GM23338 (cell line): ENCODE data around the gene IGFBP4. TPM values are rescaled to one million over a fixed set of nuclear protein-coding genes. Genes with fewer than 3 reads are reported as not detected.

Experiments
- ATAC-seq: fragments of 200-7000 bp; cut with Tn5 transposase; 3 replicates; pipeline ENCODE4 v1.9.1; 2020
- DNase-seq: peaks from one replicate; pipeline ENCODE4 v3.0.0-alpha.2; 2015; ENCODE audit warnings: low spot score
- H2AFZ ChIP-seq: fragments of 200-600 bp; sonication (generic); 2 replicates; pipeline ENCODE4 v1.8.0; 2016; ENCODE audit warnings: antibody characterized with exemption, mild to moderate bottlenecking, moderate library complexity
- H3F3A ChIP-seq: fragments of 200-600 bp; sonication (generic); replicated peaks from 2 replicates; pipeline ENCODE4 v1.8.0; 2017; ENCODE audit warnings: antibody characterized with exemption, mixed run types, low read depth
- H3K27ac ChIP-seq: fragments of 200-600 bp; sonication (generic); 2 replicates; pipeline ENCODE4 v1.6.1; 2016; ENCODE audit warnings: low read depth
- H3K27me3 ChIP-seq: fragments of 200-600 bp; sonication (generic); 2 replicates; pipeline ENCODE4 v1.8.0; 2016; ENCODE audit warnings: mild to moderate bottlenecking, mixed run types, moderate library complexity; ENCODE audit not compliant: insufficient read depth
- H3K36me3 ChIP-seq: fragments of 200-600 bp; sonication (generic); 2 replicates; pipeline ENCODE4 v1.8.0; 2016; ENCODE audit warnings: mild to moderate bottlenecking; ENCODE audit not compliant: insufficient read depth
- H3K4me1 ChIP-seq: fragments of 200-600 bp; sonication (generic); 2 replicates; pipeline ENCODE4 v1.8.0; 2016; ENCODE audit warnings: mild to moderate bottlenecking, moderate library complexity; ENCODE audit not compliant: insufficient read depth
- H3K4me2 ChIP-seq: fragments of 200-600 bp; sonication (generic); 2 replicates; pipeline ENCODE4 v1.7.1; 2017; ENCODE audit warnings: mixed run types
- H3K4me3 ChIP-seq: fragments of 200-600 bp; sonication (generic); 2 replicates; pipeline ENCODE4 v1.6.1; 2016; ENCODE audit warnings: mixed run types
- H3K79me2 ChIP-seq: fragments of 200-600 bp; sonication (generic); replicated peaks from 2 replicates; pipeline ENCODE4 v1.8.0; 2017; ENCODE audit warnings: mild to moderate bottlenecking; ENCODE audit not compliant: insufficient read depth
- H3K9me2 ChIP-seq: fragments of 200-600 bp; sonication (generic); 2 replicates; pipeline ENCODE4 v1.8.0; 2017; ENCODE audit not compliant: insufficient read depth
- H4K20me1 ChIP-seq: fragments of 200-600 bp; sonication (generic); replicated peaks from 2 replicates; pipeline ENCODE4 v1.8.0; 2017; ENCODE audit warnings: mild to moderate bottlenecking; ENCODE audit not compliant: insufficient read depth
- H3K27ac Mint-ChIP-seq: 2 replicates; pipeline ENCODE4 v1.8.0; 2020; ENCODE audit warnings: inconsistent platforms, mild to moderate bottlenecking, moderate library complexity, mixed read lengths
- H3K27me3 Mint-ChIP-seq: 3 replicates; pipeline ENCODE4 v1.8.0; 2022; ENCODE audit warnings: low read depth, mild to moderate bottlenecking, moderate library complexity, mixed read lengths, inconsistent platforms; ENCODE audit not compliant: insufficient read depth, poor library complexity
- H3K36me3 Mint-ChIP-seq: 3 replicates; pipeline ENCODE4 v1.8.0; 2021; ENCODE audit warnings: low read depth, mild to moderate bottlenecking, inconsistent platforms, moderate library complexity, mixed read lengths
- H3K4me1 Mint-ChIP-seq: 3 replicates; pipeline ENCODE4 v1.8.0; 2020; ENCODE audit warnings: mild to moderate bottlenecking, inconsistent platforms, mixed read lengths
- H3K4me3 Mint-ChIP-seq: 3 replicates; pipeline ENCODE4 v1.8.0; 2021; ENCODE audit warnings: moderate library complexity, mild to moderate bottlenecking, inconsistent platforms, mixed read lengths
- H3K9me3 Mint-ChIP-seq: 3 replicates; pipeline ENCODE4 v1.8.0; 2020; ENCODE audit warnings: moderate library complexity, mild to moderate bottlenecking, inconsistent platforms, mixed read lengths
- CREB1 ChIP-seq: fragments of 250-450 bp; sonication (Bioruptor Pico); IDR thresholded peaks from 2 replicates; pipeline ENCODE4 v1.5.0; 2020; ENCODE audit warnings: low read depth, mild to moderate bottlenecking, moderate library complexity
- EZH2 ChIP-seq: fragments of 200-600 bp; sonication (generic); IDR thresholded peaks from one replicate; pipeline ENCODE4 v1.8.0; 2017; ENCODE audit warnings: antibody characterized with exemption, mild to moderate bottlenecking, low read depth; ENCODE audit not compliant: unreplicated experiment
- EZH2phosphoT487 ChIP-seq: fragments of 200-600 bp; sonication (generic); IDR thresholded peaks from one replicate; pipeline ENCODE4 v1.8.1; 2018; ENCODE audit warnings: antibody characterized with exemption; ENCODE audit not compliant: unreplicated experiment
- JUNB ChIP-seq: IDR thresholded peaks from one replicate; pipeline ENCODE4 v1.6.1; 2016; ENCODE audit warnings: antibody characterized with exemption; ENCODE audit not compliant: unreplicated experiment
- NANOG ChIP-seq: IDR thresholded peaks from 2 replicates; pipeline ENCODE4 v1.6.1; 2016; ENCODE audit warnings: antibody characterized with exemption, borderline replicate concordance
- POLR2AphosphoS5 ChIP-seq: IDR thresholded peaks from 2 replicates; pipeline ENCODE4 v1.6.1; 2016; ENCODE audit warnings: antibody characterized with exemption, low read depth
- STAT1 ChIP-seq: IDR thresholded peaks from one replicate; pipeline ENCODE4 v1.6.1; 2016; ENCODE audit warnings: antibody characterized with exemption; ENCODE audit not compliant: unreplicated experiment
- ZNF114 ChIP-seq: fragments of 250-450 bp; sonication (Bioruptor Pico); IDR thresholded peaks from 2 replicates; pipeline ENCODE4 v1.5.0; 2020; ENCODE audit warnings: mild to moderate bottlenecking, moderate library complexity
- ZNF331 ChIP-seq: fragments of 250-450 bp; sonication (Bioruptor Pico); IDR thresholded peaks from 2 replicates; pipeline ENCODE4 v1.5.0; 2020; ENCODE audit warnings: low read depth, mild to moderate bottlenecking, moderate library complexity
- polyA plus RNA-seq: library from polyadenylated mRNA; unstranded; fragments of >200 nt; fragmentation: Nextera tagmentation; extraction: Ambion mirVana; gene quantifications from 2 replicates; pipeline ENCODE4 v1.2.1, GENCODE V29; 2016
- total RNA-seq: library from RNA; depleted of rRNA; stranded (reverse); fragments of >200 nt; shearing (Covaris generic); gene quantifications from 2 replicates; pipeline ENCODE4 v1.2.3, GENCODE V29; 2014
- TF ChIP-seq, protein P1 (sequence below): fragments of 250-450 bp; sonication (Bioruptor Pico); IDR thresholded peaks from 2 replicates; pipeline ENCODE4 v1.5.0; 2020; ENCODE audit warnings: mild to moderate bottlenecking, moderate library complexity
- TF ChIP-seq, protein P2 (sequence below), 2 experiments: fragments of 200-600 bp in 1 of 2; sonication (generic) in 1 of 2; conservative IDR thresholded peaks; 2 replicates each; pipeline versions ENCODE4 v1.5.1 to v1.6.1; 2016 to 2017; ENCODE audit warnings: antibody characterized with exemption in 2 of 2, low read depth in 2 of 2, mild to moderate bottlenecking in 2 of 2, moderate library complexity in 1 of 2
- TF ChIP-seq, protein P3 (sequence below): IDR thresholded peaks from one replicate; pipeline ENCODE4 v1.6.1; 2018; ENCODE audit warnings: antibody characterized with exemption; ENCODE audit not compliant: unreplicated experiment

IGFBP4 gene
- total and polyA plus RNA-seq, 2 experiments from 2014 or later, result 38.7 to 78.9 TPM

DNA sequence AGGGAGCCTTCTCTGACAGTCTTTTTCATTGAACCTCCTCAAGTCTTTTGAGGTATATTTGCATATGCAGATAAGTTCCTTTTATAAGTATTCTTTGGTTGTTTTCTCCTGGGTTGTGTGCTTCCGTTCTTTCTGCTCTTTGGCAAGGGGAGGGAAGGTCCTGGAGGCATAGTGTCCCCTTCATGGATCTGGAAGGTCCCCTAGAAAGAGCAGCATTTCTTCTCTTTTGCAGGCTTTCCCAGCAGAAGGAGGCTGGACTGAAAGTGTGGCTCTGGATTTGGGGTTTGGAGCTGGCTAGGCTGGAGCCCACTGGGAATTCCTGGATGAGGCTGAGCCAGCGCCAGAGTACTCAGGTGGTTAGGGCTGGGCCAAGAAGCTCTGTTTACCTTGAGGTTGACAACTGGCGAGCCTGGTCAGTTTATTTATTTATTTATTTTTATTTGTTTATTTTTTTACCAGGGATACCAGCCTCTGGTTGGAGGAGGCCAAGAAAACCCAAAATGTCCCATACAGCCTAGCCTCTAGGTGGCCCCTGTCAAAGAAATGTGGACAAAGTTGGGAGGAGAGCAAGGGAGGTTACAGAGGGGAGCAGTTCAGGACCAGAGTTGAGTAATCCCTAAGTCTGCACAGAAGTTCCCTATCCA, 20.1 kb upstream of the IGFBP4 start (continued):
- TF ChIP-seq ZNF331 (CRISPR knock-in tag) (no peak; the same call in 1 of the 2 replicates), NANOG (no peak), ZNF114 (peak; percentile 68), CREB1 (CRISPR knock-in tag) (0 out of 2 replicates have a peak, but pooled peaks have one; percentile 12), STAT1 (no peak), EZH2phosphoT487 (no peak), POLR2AphosphoS5 (no peak), EZH2 (no peak)

DNA sequence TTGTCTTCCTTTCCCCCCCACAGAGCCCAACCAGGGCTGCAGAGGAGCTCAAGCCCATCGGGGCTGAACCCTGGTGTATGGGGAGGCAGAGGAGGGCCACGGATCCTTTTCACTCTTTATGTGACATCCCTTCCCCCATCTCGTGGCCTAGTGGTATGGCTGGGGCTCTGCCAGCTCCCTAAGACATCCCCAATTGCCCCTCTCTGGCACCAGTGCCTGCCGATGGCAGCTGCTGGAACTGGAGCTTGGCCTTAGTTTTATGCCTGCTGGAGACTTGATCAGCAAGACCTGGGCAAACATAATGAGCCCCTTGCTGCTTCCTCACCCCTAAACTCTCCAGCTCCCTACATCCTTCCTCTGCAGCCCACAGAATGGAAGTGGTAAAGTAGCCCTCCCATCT, 17.5 kb upstream of the IGFBP4 start:
- Mint-ChIP-seq H3K4me3 (no peak overlapping the region), H3K27ac (no peak overlapping the region), H3K4me1 (peaks cover 31% of the 10 kb centered on the region), H3K27me3 (peaks cover 14% of the 10 kb centered on the region), H3K9me3 (peaks cover 9% of the 10 kb centered on the region), H3K36me3 (peaks cover 5% of the 10 kb centered on the region; the same call in 1 of the 3 replicates)
- Histone ChIP-seq H3K27ac (no peak overlapping the region), H3K27me3 (no peaks in the 10 kb centered on the region), H2AFZ (peak overlapping the region; percentile 78; the same call in 1 of the 2 replicates), H4K20me1 (no peaks in the 10 kb centered on the region), H3K79me2 (no peaks in the 10 kb centered on the region), H3K9me2 (no peaks in the 10 kb centered on the region), H3K4me1 (peaks cover 22% of the 10 kb centered on the region), H3K36me3 (no peaks in the 10 kb centered on the region), H3K4me2 (no peak overlapping the region; the same call in 1 of the 2 replicates), H3K4me3 (no peak overlapping the region), H3F3A (peaks cover 3% of the 10 kb centered on the region; the same call in 1 of the 2 replicates)
- no peak for ATAC-seq
- no peak for DNase-seq
- TF ChIP-seq NANOG (no peak), ZNF114 (no peak), ZNF331 (CRISPR knock-in tag) (no peak), POLR2AphosphoS5 (no peak), JUNB (no peak), EZH2 (no peak), STAT1 (no peak), CREB1 (CRISPR knock-in tag) (no peak)
- TF ChIP-seq, protein P1, sequence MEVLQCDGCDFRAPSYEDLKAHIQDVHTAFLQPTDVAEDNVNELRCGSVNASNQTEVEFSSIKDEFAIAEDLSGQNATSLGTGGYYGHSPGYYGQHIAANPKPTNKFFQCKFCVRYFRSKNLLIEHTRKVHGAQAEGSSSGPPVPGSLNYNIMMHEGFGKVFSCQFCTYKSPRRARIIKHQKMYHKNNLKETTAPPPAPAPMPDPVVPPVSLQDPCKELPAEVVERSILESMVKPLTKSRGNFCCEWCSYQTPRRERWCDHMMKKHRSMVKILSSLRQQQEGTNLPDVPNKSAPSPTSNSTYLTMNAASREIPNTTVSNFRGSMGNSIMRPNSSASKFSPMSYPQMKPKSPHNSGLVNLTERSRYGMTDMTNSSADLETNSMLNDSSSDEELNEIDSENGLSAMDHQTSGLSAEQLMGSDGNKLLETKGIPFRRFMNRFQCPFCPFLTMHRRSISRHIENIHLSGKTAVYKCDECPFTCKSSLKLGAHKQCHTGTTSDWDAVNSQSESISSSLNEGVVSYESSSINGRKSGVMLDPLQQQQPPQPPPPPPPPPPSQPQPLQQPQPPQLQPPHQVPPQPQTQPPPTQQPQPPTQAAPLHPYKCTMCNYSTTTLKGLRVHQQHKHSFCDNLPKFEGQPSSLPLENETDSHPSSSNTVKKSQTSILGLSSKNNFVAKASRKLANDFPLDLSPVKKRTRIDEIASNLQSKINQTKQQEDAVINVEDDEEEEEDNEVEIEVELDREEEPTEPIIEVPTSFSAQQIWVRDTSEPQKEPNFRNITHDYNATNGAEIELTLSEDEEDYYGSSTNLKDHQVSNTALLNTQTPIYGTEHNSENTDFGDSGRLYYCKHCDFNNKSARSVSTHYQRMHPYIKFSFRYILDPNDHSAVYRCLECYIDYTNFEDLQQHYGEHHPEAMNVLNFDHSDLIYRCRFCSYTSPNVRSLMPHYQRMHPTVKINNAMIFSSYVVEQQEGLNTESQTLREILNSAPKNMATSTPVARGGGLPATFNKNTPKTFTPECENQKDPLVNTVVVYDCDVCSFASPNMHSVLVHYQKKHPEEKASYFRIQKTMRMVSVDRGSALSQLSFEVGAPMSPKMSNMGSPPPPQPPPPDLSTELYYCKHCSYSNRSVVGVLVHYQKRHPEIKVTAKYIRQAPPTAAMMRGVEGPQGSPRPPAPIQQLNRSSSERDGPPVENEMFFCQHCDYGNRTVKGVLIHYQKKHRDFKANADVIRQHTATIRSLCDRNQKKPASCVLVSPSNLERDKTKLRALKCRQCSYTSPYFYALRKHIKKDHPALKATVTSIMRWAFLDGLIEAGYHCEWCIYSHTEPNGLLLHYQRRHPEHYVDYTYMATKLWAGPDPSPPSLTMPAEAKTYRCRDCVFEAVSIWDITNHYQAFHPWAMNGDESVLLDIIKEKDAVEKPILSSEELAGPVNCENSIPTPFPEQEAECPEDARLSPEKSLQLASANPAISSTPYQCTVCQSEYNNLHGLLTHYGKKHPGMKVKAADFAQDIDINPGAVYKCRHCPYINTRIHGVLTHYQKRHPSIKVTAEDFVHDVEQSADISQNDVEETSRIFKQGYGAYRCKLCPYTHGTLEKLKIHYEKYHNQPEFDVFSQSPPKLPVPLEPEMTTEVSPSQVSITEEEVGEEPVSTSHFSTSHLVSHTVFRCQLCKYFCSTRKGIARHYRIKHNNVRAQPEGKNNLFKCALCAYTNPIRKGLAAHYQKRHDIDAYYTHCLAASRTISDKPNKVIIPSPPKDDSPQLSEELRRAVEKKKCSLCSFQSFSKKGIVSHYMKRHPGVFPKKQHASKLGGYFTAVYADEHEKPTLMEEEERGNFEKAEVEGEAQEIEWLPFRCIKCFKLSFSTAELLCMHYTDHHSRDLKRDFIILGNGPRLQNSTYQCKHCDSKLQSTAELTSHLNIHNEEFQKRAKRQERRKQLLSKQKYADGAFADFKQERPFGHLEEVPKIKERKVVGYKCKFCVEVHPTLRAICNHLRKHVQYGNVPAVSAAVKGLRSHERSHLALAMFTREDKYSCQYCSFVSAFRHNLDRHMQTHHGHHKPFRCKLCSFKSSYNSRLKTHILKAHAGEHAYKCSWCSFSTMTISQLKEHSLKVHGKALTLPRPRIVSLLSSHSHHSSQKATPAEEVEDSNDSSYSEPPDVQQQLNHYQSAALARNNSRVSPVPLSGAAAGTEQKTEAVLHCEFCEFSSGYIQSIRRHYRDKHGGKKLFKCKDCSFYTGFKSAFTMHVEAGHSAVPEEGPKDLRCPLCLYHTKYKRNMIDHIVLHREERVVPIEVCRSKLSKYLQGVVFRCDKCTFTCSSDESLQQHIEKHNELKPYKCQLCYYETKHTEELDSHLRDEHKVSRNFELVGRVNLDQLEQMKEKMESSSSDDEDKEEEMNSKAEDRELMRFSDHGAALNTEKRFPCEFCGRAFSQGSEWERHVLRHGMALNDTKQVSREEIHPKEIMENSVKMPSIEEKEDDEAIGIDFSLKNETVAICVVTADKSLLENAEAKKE (CRISPR knock-in tag), result no peak
- TF ChIP-seq, protein P2, sequence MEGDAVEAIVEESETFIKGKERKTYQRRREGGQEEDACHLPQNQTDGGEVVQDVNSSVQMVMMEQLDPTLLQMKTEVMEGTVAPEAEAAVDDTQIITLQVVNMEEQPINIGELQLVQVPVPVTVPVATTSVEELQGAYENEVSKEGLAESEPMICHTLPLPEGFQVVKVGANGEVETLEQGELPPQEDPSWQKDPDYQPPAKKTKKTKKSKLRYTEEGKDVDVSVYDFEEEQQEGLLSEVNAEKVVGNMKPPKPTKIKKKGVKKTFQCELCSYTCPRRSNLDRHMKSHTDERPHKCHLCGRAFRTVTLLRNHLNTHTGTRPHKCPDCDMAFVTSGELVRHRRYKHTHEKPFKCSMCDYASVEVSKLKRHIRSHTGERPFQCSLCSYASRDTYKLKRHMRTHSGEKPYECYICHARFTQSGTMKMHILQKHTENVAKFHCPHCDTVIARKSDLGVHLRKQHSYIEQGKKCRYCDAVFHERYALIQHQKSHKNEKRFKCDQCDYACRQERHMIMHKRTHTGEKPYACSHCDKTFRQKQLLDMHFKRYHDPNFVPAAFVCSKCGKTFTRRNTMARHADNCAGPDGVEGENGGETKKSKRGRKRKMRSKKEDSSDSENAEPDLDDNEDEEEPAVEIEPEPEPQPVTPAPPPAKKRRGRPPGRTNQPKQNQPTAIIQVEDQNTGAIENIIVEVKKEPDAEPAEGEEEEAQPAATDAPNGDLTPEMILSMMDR (conservative IDR thresholded peaks at IDR 0.05; ENCODE audit: low read depth in 2 of 2), result no peak
- TF ChIP-seq, protein P3, sequence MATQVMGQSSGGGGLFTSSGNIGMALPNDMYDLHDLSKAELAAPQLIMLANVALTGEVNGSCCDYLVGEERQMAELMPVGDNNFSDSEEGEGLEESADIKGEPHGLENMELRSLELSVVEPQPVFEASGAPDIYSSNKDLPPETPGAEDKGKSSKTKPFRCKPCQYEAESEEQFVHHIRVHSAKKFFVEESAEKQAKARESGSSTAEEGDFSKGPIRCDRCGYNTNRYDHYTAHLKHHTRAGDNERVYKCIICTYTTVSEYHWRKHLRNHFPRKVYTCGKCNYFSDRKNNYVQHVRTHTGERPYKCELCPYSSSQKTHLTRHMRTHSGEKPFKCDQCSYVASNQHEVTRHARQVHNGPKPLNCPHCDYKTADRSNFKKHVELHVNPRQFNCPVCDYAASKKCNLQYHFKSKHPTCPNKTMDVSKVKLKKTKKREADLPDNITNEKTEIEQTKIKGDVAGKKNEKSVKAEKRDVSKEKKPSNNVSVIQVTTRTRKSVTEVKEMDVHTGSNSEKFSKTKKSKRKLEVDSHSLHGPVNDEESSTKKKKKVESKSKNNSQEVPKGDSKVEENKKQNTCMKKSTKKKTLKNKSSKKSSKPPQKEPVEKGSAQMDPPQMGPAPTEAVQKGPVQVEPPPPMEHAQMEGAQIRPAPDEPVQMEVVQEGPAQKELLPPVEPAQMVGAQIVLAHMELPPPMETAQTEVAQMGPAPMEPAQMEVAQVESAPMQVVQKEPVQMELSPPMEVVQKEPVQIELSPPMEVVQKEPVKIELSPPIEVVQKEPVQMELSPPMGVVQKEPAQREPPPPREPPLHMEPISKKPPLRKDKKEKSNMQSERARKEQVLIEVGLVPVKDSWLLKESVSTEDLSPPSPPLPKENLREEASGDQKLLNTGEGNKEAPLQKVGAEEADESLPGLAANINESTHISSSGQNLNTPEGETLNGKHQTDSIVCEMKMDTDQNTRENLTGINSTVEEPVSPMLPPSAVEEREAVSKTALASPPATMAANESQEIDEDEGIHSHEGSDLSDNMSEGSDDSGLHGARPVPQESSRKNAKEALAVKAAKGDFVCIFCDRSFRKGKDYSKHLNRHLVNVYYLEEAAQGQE, result no peak
